Pulmonary artery endothelial cell (primary cell): ENCODE results near the gene RAG1. TPM values are rescaled to one million over a fixed set of nuclear protein-coding genes. Genes with fewer than 3 reads are reported as not detected.
"Not testable (repeated sequence)": the region's sequence is repeated elsewhere in the genome, so short reads cannot be mapped to it uniquely, and the experiment has no call there.

Experiments used
- DNase-seq: peaks from one replicate; pipeline ENCODE4 v3.0.0-alpha.2; 2011; ENCODE audit warnings: low read depth, low spot score
- total RNA-seq: library from RNA; depleted of rRNA; stranded (reverse); fragments of >200 nt; gene quantifications from 2 replicates; pipeline ENCODE4 v1.2.3, GENCODE V29; 2014

The RAG1 gene
- total RNA-seq, result 0.78 and 1.1 TPM in 2 replicates

GRCh38 chr11:36567694-36568093 is at the start of gene RAG1:
RAG1 (plus strand) TSS chr11:36568007; CDS start chr11:36573305, 5,298 bp downstream.
- DNase-seq, result no peak

GRCh38 chr11:36530840-36531239 is 37.0 kb upstream of the RAG1 start:
- no peak for DNase-seq

GRCh38 chr11:36532941-36533601 is 34.7 kb upstream of the RAG1 start:
- no peak for DNase-seq

- DNase-seq, result no peak
Measured at GRCh38 chr11:36534276-36534840, 33.4 kb upstream of the RAG1 start.

- DNase-seq, result peak; percentile 13
Measured at GRCh38 chr11:36540998-36541397, 26.8 kb upstream of the RAG1 start.

GRCh38 chr11:36550385-36551115 is 17.3 kb upstream of the RAG1 start:
- DNase-seq, result no peak

- not testable (repeated sequence) for DNase-seq
Measured at GRCh38 chr11:36557390-36557789, 10.4 kb upstream of the RAG1 start.

GRCh38 chr11:36557991-36558390 is 9.8 kb upstream of the RAG1 start:
- DNase-seq, result no peak

- no peak for DNase-seq
Measured at GRCh38 chr11:36558571-36559413, 9.0 kb upstream of the RAG1 start.

- DNase-seq, result peak; percentile 5
Measured at GRCh38 chr11:36564376-36565030, 3.3 kb upstream of the RAG1 start.

- no peak for DNase-seq
Measured at GRCh38 chr11:36565031-36565610, 2.7 kb upstream of the RAG1 start.

- DNase-seq, result no peak
Measured at GRCh38 chr11:36566407-36567053, 1.3 kb upstream of the RAG1 start.

GRCh38 chr11:36569095-36569494 is 1.3 kb downstream of the RAG1 start:
- DNase-seq, result no peak

GRCh38 chr11:36574486-36574885 is 6.7 kb downstream of the RAG1 start:
- DNase-seq, result no peak

- no peak for DNase-seq
Measured at GRCh38 chr11:36577373-36577772, 9.6 kb downstream of the RAG1 start.

- DNase-seq, result no peak
Measured at GRCh38 chr11:36577859-36578258, 10.1 kb downstream of the RAG1 start.

GRCh38 chr11:36578458-36578857 is 10.7 kb downstream of the RAG1 start:
- DNase-seq, result no peak

- no peak for DNase-seq
Measured at GRCh38 chr11:36581536-36581935, 13.7 kb downstream of the RAG1 start.

GRCh38 chr11:36583667-36584066 is 15.9 kb downstream of the RAG1 start:
- no peak for DNase-seq

- no peak for DNase-seq
Measured at GRCh38 chr11:36586543-36586942, 18.7 kb downstream of the RAG1 start.
